Upper lobe of left lung (tissue), 6 donors: ENCODE results near the gene KLHL29. TPM values are rescaled to one million over a fixed set of nuclear protein-coding genes. Genes with fewer than 3 reads are reported as not detected.

ENCODE experiments used
- ATAC-seq, 2 donors: fragments of 200-7000 bp; cut with Tn5 transposase; one replicate each; pipeline ENCODE4 v1.9.1; 2022; ENCODE audit warnings: mild to moderate bottlenecking in 2 of 2, moderate library complexity in 2 of 2; ENCODE audit not compliant: low FRiP score in 2 of 2
- DNase-seq, 2 donors: peaks; one replicate each; pipeline ENCODE4 v3.0.0-alpha.2; 2019 to 2020
- H3K27ac ChIP-seq, 4 donors: fragments of 200-600 bp; sonication (generic); one replicate each; pipeline ENCODE4 v1.5.1; 2016 to 2019
- H3K27me3 ChIP-seq, 4 donors: fragments of 200-600 bp; sonication (generic); one replicate each; pipeline ENCODE4 v1.5.1; 2017 to 2019
- H3K36me3 ChIP-seq, 4 donors: fragments of 200-600 bp; sonication (generic); one replicate each; pipeline ENCODE4 v1.5.1; 2016 to 2019
- H3K4me1 ChIP-seq, 4 donors: fragments of 200-600 bp; sonication (generic); one replicate each; pipeline ENCODE4 v1.5.1; 2018 to 2019
- H3K4me3 ChIP-seq, 4 donors: fragments of 200-600 bp; sonication (generic); one replicate each; pipeline ENCODE4 v1.5.1; 2017 to 2019; ENCODE audit warnings: mild to moderate bottlenecking in 2 of 4, moderate library complexity in 1 of 4
- H3K9me3 ChIP-seq, 4 donors: fragments of 200-600 bp; sonication (generic); one replicate each; pipeline ENCODE4 v1.5.1; 2018 to 2019
- CTCF ChIP-seq, 6 experiments: fragments of 450-650 bp in 4 of 6; fragments of 200-600 bp in 2 of 6; sonication (generic) in 2 of 6; IDR thresholded peaks; one replicate each; pipeline ENCODE4 v1.5.1; 2016 to 2019; ENCODE audit warnings: antibody characterized with exemption in 6 of 6
- EP300 ChIP-seq, 4 donors: sonication (generic); formaldehyde crosslinking; IDR thresholded peaks; one replicate each; pipeline ENCODE4 v1.5.1; 2017; ENCODE audit warnings: antibody characterized with exemption in 4 of 4, control low read depth in 2 of 4
- POLR2A ChIP-seq, 4 donors: fragments of 450-650 bp; IDR thresholded peaks; one replicate each; pipeline ENCODE4 v1.5.1; 2016 to 2017; ENCODE audit warnings: antibody characterized with exemption in 4 of 4, mild to moderate bottlenecking in 2 of 4
- POLR2AphosphoS5 ChIP-seq, 2 donors: sonication (generic); formaldehyde crosslinking; IDR thresholded peaks; one replicate each; pipeline ENCODE4 v1.5.1; 2017; ENCODE audit warnings: antibody characterized with exemption in 2 of 2
- WGBS, 2 donors: methylation state at CpG; one replicate each; pipeline ENCODE4 v1.1.5; 2017 to 2018; 5-methylcytosine and 5-hydroxymethylcytosine counted together
- total RNA-seq, 6 donors: library from RNA; depleted of rRNA in 4 of 6; stranded (reverse); fragments of >200 nt in 4 of 6; gene quantifications; one replicate each; pipeline versions ENCODE4 v1.1.0 to v1.2.1, GENCODE V29; 2016 to 2021
- donor health status: DM: no; HTN: no; CAD: no; lungs with moderate emphysema.
- donor health status: DM: no; HTN: yes; CAD: no; lungs with severe emphysema.

Gene KLHL29
- total RNA-seq, 6 donors from 2014 or later = 8.6 to 34.4 (median 18.2) TPM

- no peak for DNase-seq
- Histone ChIP-seq H3K4me3 (no peak overlapping the region), H3K4me1 (peaks cover 0 to 10% (median 4%) of the 10 kb centered on the region in 4 donors), H3K27me3 (no peaks in the 10 kb centered on the region), H3K27ac (no peak overlapping the region), H3K36me3 (peaks cover 0 to 26% (median 16%) of the 10 kb centered on the region in 4 donors), H3K9me3 (no peaks in the 10 kb centered on the region)
- no peak for TF ChIP-seq POLR2AphosphoS5 (IDR thresholded peaks at IDR 0.05)
- no peak for ATAC-seq
- 96 to 98% methylated on average over 8 of the region's 8 CpGs for WGBS, 2 donors
Observed at GRCh38 chr2:23709311-23709710, 324.3 kb downstream of the KLHL29 start.

- H3K27me3 ChIP-seq = no peaks in the 10 kb centered on the region
- no peak overlapping the region for H3K4me3 ChIP-seq
- ATAC-seq (no peak), DNase-seq (no peak)
- no peak overlapping the region for H3K27ac ChIP-seq
- WGBS, 2 donors = 73 to 87% methylated on average over 7 of the region's 7 CpGs
- H3K36me3 ChIP-seq = peaks cover 0 to 8% (median 3%) of the 10 kb centered on the region in 4 donors
- H3K9me3 ChIP-seq = no peaks in the 10 kb centered on the region
- peaks cover 0 to 10% (median 4%) of the 10 kb centered on the region in 4 donors for H3K4me1 ChIP-seq
- TF ChIP-seq CTCF (IDR thresholded peaks at IDR 0.05) = no peak
- TF ChIP-seq POLR2AphosphoS5 (IDR thresholded peaks at IDR 0.05) = no peak
- TF ChIP-seq POLR2A (IDR thresholded peaks at IDR 0.05) = no peak
- TF ChIP-seq EP300 (IDR thresholded peaks at IDR 0.05) = no peak
Observed at GRCh38 chr2:23711979-23712755, 327.2 kb downstream of the KLHL29 start.

GRCh38 chr2:23712756-23713151, 327.8 kb downstream of the KLHL29 start:
- no peak for ATAC-seq

GRCh38 chr2:23713351-23713750, 328.4 kb downstream of the KLHL29 start:
- ATAC-seq (no peak), DNase-seq (no peak)
- no peak overlapping the region for H3K27ac ChIP-seq
- TF ChIP-seq POLR2A (IDR thresholded peaks at IDR 0.05) (no peak), CTCF (IDR thresholded peaks at IDR 0.05) (no peak), POLR2AphosphoS5 (IDR thresholded peaks at IDR 0.05) (no peak), EP300 (IDR thresholded peaks at IDR 0.05) (no peak)
- H3K36me3 ChIP-seq = peaks cover 0 to 4% (median 2%) of the 10 kb centered on the region in 4 donors
- no peaks in the 10 kb centered on the region for H3K9me3 ChIP-seq
- no peaks in the 10 kb centered on the region for H3K27me3 ChIP-seq
- no peak overlapping the region for H3K4me3 ChIP-seq
- WGBS, 2 donors = 68 to 84% methylated on average over 5 of the region's 5 CpGs
- peaks cover 0 to 10% (median 4%) of the 10 kb centered on the region in 4 donors for H3K4me1 ChIP-seq

More at GRCh38 chr2:23712756-23713151, 327.8 kb downstream of the KLHL29 start:
- Histone ChIP-seq H3K27me3 (no peaks in the 10 kb centered on the region), H3K4me3 (no peak overlapping the region), H3K9me3 (no peaks in the 10 kb centered on the region), H3K27ac (no peak overlapping the region), H3K36me3 (peaks cover 0 to 6% (median 2%) of the 10 kb centered on the region in 4 donors), H3K4me1 (peaks cover 0 to 10% (median 4%) of the 10 kb centered on the region in 4 donors)
- DNase-seq = no peak
- TF ChIP-seq EP300 (IDR thresholded peaks at IDR 0.05) (no peak), POLR2A (IDR thresholded peaks at IDR 0.05) (no peak), POLR2AphosphoS5 (IDR thresholded peaks at IDR 0.05) (no peak), CTCF (IDR thresholded peaks at IDR 0.05) (no peak)
- WGBS, 2 donors = 69 to 76% methylated on average over 2 of the region's 2 CpGs

- peaks cover 0 to 7% (median 0%) of the 10 kb centered on the region in 4 donors for H3K9me3 ChIP-seq
- TF ChIP-seq EP300 (IDR thresholded peaks at IDR 0.05) (no peak), CTCF (IDR thresholded peaks at IDR 0.05) (no peak), POLR2A (IDR thresholded peaks at IDR 0.05) (no peak), POLR2AphosphoS5 (IDR thresholded peaks at IDR 0.05) (no peak)
- DNase-seq = no peak
- H3K4me3 ChIP-seq = no peak overlapping the region
- peak in 1 of 2 donors; percentile 34 for ATAC-seq
- H3K27me3 ChIP-seq = no peaks in the 10 kb centered on the region
- WGBS, 2 donors = 89% methylated on average over 4 of the region's 4 CpGs
- no peak overlapping the region for H3K27ac ChIP-seq
- no peaks in the 10 kb centered on the region for H3K36me3 ChIP-seq
- peaks cover 0 to 8% (median 4%) of the 10 kb centered on the region in 4 donors for H3K4me1 ChIP-seq
Observed at GRCh38 chr2:23718931-23719700, 334.1 kb downstream of the KLHL29 start.
